Embryonic facial prominence (tissue), 1 donor: ENCODE results near the gene GLIS1.

Experiments used
- DNase-seq: peaks from one replicate; pipeline ENCODE4 v3.0.0-alpha.2; 2016; ENCODE audit errors: extremely low spot score

The GLIS1 gene

GRCh38 chr1:53580739-53581475 lies 158.1 kb downstream of the GLIS1 start:
- no peak for DNase-seq

GRCh38 chr1:53580009-53580400 lies 159.0 kb downstream of the GLIS1 start:
- DNase-seq, result no peak

- DNase-seq, result no peak
Observed at GRCh38 chr1:53579221-53580008, 159.5 kb downstream of the GLIS1 start.

GRCh38 chr1:53578358-53578757 lies 160.6 kb downstream of the GLIS1 start:
- no peak for DNase-seq

- DNase-seq, result no peak
Observed at GRCh38 chr1:53577761-53578100, 161.2 kb downstream of the GLIS1 start.

- no peak for DNase-seq
Observed at GRCh38 chr1:53576866-53577760, 161.9 kb downstream of the GLIS1 start.

- DNase-seq, result no peak
Observed at GRCh38 chr1:53576381-53576801, 162.6 kb downstream of the GLIS1 start.

- DNase-seq, result no peak
Observed at GRCh38 chr1:53575955-53576320, 163.0 kb downstream of the GLIS1 start.

GRCh38 chr1:53575141-53575954 lies 163.6 kb downstream of the GLIS1 start:
- DNase-seq, result no peak

- DNase-seq, result no peak
Observed at GRCh38 chr1:53574621-53575020, 164.3 kb downstream of the GLIS1 start.

GRCh38 chr1:53573931-53574330 lies 165.0 kb downstream of the GLIS1 start:
- no peak for DNase-seq

- no peak for DNase-seq
Observed at GRCh38 chr1:53573522-53573921, 165.4 kb downstream of the GLIS1 start.

- DNase-seq, result no peak
Observed at GRCh38 chr1:53572815-53573173, 166.2 kb downstream of the GLIS1 start.

- DNase-seq, result no peak
Observed at GRCh38 chr1:53572065-53572814, 166.7 kb downstream of the GLIS1 start.

GRCh38 chr1:53568540-53568939 lies 170.4 kb downstream of the GLIS1 start:
- no peak for DNase-seq

- DNase-seq, result no peak
Observed at GRCh38 chr1:53567851-53568250, 171.1 kb downstream of the GLIS1 start.

- no peak for DNase-seq
Observed at GRCh38 chr1:53567450-53567849, 171.5 kb downstream of the GLIS1 start.

- no peak for DNase-seq
Observed at GRCh38 chr1:53563611-53564010, 175.4 kb downstream of the GLIS1 start.

GRCh38 chr1:53562981-53563379 lies 176.0 kb downstream of the GLIS1 start:
- no peak for DNase-seq

GRCh38 chr1:53562291-53562980 lies 176.5 kb downstream of the GLIS1 start:
- no peak for DNase-seq
